LoVo (cell line): ENCODE results near the gene KLHL25.

Source experiments
- DNase-seq: peaks from one replicate; pipeline ENCODE4 v3.0.0-alpha.2; 2016; ENCODE audit warnings: low spot score

KLHL25 gene

GRCh38 chr15:85716261-85716660 is 78.5 kb downstream of the KLHL25 start:
- DNase-seq: no peak

GRCh38 chr15:85711580-85712192 is 83.0 kb downstream of the KLHL25 start:
- DNase-seq: no peak

- no peak for DNase-seq
Observed at GRCh38 chr15:85710340-85710842, 84.3 kb downstream of the KLHL25 start.
